Vagina (tissue), 2 donors: ENCODE measurements around the gene ADARB1. TPM values are rescaled to one million over a fixed set of nuclear protein-coding genes. Genes with fewer than 3 reads are reported as not detected.

Experiments
- DNase-seq, 2 donors: peaks; one replicate each; pipeline ENCODE4 v3.0.0-alpha.2; 2017; ENCODE audit errors: extremely low spot score in 2 of 2
- H3K27ac ChIP-seq: fragments of 200-600 bp; sonication (generic); one replicate; pipeline ENCODE4 v1.5.1; 2019
- H3K27me3 ChIP-seq: fragments of 200-600 bp; sonication (generic); one replicate; pipeline ENCODE4 v1.5.1; 2019
- H3K36me3 ChIP-seq, 2 donors: fragments of 200-600 bp; sonication (generic); one replicate each; pipeline ENCODE4 v1.5.1; 2017 to 2019
- H3K4me1 ChIP-seq: fragments of 200-600 bp; sonication (generic); one replicate; pipeline ENCODE4 v1.5.1; 2019
- H3K4me3 ChIP-seq, 2 donors: fragments of 200-600 bp; sonication (generic); 1 replicate in 1 of 2; 2 replicates in 1 of 2; pipeline ENCODE4 v1.5.1; 2016 to 2019
- H3K9me3 ChIP-seq: fragments of 200-600 bp; sonication (generic); one replicate; pipeline ENCODE4 v1.5.1; 2019
- POLR2A ChIP-seq, 2 donors: fragments of 450-650 bp; IDR thresholded peaks; one replicate each; pipeline ENCODE4 v1.6.1; 2017; ENCODE audit warnings: antibody characterized with exemption in 2 of 2, mild to moderate bottlenecking in 2 of 2, moderate library complexity in 2 of 2
- POLR2AphosphoS5 ChIP-seq, 2 donors: sonication (generic); formaldehyde crosslinking; IDR thresholded peaks; one replicate each; pipeline ENCODE4 v1.9.0; 2017; ENCODE audit warnings: antibody characterized with exemption in 2 of 2, mild to moderate bottlenecking in 2 of 2, low read depth in 1 of 2; ENCODE audit not compliant: insufficient read depth in 1 of 2
- intact Hi-C: fragments of 100-400 bp; cut with DNase I; formaldehyde crosslinking; loops from one replicate; pipeline ENCODE4 v1.15.1; 2023
- total RNA-seq: library from RNA; depleted of rRNA; stranded (reverse); fragments of >200 nt; gene quantifications from one replicate; pipeline ENCODE4 v1.2.3, GENCODE V29; 2016
- TF ChIP-seq, protein P1 (sequence below), 3 experiments: fragments of 450-650 bp in 2 of 3; fragments of 200-600 bp in 1 of 3; sonication (generic) in 1 of 3; IDR thresholded peaks; one replicate each; pipeline ENCODE4 v1.5.1; 2017 to 2019; ENCODE audit warnings: antibody characterized with exemption in 3 of 3, mild to moderate bottlenecking in 2 of 3, moderate library complexity in 2 of 3

ADARB1 gene
- total RNA-seq, 1 donor from 2014 or later: 19.6 TPM

DNA sequence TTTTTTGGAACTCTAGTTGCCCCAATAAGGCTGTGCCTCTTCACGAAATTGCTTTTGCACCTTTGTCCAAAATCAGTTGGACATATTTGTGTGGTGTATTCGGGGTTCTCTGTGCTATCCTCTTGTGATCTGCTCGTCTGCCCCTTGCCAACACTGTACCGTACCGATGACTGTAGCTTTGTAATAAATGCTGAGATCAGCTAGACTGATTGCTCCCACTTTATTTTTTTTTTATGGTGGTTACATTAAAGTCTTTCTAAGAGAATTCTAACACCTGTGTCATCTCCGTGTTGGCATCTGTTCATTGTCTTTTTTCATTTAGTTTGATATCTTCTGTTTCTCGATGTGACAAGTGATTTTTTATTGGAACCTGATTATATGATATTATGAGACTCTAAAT is 94.1 kb downstream of the ADARB1 start:
- Histone ChIP-seq H3K27me3 (no peaks in the 10 kb centered on the region), H3K27ac (no peak overlapping the region), H3K36me3 (no peaks in the 10 kb centered on the region), H3K9me3 (no peaks in the 10 kb centered on the region), H3K4me3 (no peak overlapping the region), H3K4me1 (peaks cover 28% of the 10 kb centered on the region)
- no peak for DNase-seq
- no peak for TF ChIP-seq POLR2AphosphoS5 (IDR thresholded peaks at IDR 0.05; ENCODE audit: insufficient read depth in 1 of 2, low read depth in 1 of 2)
- TF ChIP-seq, protein P1, sequence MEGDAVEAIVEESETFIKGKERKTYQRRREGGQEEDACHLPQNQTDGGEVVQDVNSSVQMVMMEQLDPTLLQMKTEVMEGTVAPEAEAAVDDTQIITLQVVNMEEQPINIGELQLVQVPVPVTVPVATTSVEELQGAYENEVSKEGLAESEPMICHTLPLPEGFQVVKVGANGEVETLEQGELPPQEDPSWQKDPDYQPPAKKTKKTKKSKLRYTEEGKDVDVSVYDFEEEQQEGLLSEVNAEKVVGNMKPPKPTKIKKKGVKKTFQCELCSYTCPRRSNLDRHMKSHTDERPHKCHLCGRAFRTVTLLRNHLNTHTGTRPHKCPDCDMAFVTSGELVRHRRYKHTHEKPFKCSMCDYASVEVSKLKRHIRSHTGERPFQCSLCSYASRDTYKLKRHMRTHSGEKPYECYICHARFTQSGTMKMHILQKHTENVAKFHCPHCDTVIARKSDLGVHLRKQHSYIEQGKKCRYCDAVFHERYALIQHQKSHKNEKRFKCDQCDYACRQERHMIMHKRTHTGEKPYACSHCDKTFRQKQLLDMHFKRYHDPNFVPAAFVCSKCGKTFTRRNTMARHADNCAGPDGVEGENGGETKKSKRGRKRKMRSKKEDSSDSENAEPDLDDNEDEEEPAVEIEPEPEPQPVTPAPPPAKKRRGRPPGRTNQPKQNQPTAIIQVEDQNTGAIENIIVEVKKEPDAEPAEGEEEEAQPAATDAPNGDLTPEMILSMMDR (IDR thresholded peaks at IDR 0.05): no peak
- no peak for TF ChIP-seq POLR2A (IDR thresholded peaks at IDR 0.05)
- intact Hi-C loops: no loop called here

DNA sequence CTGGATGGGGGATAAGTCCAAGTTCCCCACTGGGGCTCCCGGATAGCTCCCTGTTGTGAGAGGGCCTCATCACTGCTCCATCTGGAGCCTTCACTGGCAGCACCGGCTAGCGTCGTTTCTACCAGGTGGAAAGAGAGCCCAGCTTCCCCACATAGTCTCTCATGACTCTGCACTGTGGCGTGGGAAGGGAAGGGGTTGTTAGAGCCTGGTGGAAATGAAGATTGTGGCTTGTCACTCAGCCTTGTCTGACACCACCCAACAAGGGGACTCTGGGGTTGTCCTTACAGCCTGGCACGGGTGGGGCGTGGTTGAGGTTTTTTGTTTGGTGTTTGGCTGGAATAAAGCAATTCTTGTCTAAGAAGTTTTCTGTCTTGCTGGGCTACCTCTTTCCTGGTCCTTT is 94.6 kb downstream of the ADARB1 start:
- H3K36me3 ChIP-seq: no peaks in the 10 kb centered on the region
- DNase-seq: peak in 1 of 2 donors; percentile 42
- peaks cover 28% of the 10 kb centered on the region for H3K4me1 ChIP-seq
- H3K27me3 ChIP-seq: no peaks in the 10 kb centered on the region
- H3K27ac ChIP-seq: no peak overlapping the region
- TF ChIP-seq, protein P1 (IDR thresholded peaks at IDR 0.05): no peak
- TF ChIP-seq POLR2A (IDR thresholded peaks at IDR 0.05): no peak
- no peak for TF ChIP-seq POLR2AphosphoS5 (IDR thresholded peaks at IDR 0.05; ENCODE audit: insufficient read depth in 1 of 2, low read depth in 1 of 2)
- H3K4me3 ChIP-seq: no peak overlapping the region
- no peaks in the 10 kb centered on the region for H3K9me3 ChIP-seq
- intact Hi-C loops: no loop called here

DNA sequence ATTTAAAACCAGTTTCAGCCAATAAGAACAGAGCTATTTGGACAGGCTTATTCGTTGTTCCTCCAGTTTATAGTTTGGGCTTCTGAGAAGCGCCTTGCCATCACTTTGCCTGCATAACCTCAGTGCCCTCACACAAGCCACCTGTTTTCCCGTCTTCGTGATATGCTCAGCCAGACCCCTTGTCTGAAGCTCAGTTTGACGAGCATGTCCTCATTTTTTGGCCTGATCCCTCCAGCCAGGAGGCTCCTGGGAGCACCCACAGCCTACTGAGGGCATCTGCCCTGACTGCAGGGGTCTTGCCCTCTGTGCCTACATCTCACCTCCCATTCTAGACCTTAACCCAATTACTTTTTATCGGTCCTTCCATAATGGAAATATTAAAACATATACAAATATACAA is 95.3 kb downstream of the ADARB1 start:
- Histone ChIP-seq H3K27ac (no peak overlapping the region), H3K9me3 (no peaks in the 10 kb centered on the region), H3K27me3 (no peaks in the 10 kb centered on the region), H3K4me3 (no peak overlapping the region), H3K4me1 (peaks cover 28% of the 10 kb centered on the region), H3K36me3 (no peaks in the 10 kb centered on the region)
- no peak for TF ChIP-seq POLR2AphosphoS5 (IDR thresholded peaks at IDR 0.05; ENCODE audit: insufficient read depth in 1 of 2, low read depth in 1 of 2)
- TF ChIP-seq, protein P1 (IDR thresholded peaks at IDR 0.05): no peak
- intact Hi-C loops: no loop called here
- DNase-seq: peak in 1 of 2 donors; percentile 69

DNA sequence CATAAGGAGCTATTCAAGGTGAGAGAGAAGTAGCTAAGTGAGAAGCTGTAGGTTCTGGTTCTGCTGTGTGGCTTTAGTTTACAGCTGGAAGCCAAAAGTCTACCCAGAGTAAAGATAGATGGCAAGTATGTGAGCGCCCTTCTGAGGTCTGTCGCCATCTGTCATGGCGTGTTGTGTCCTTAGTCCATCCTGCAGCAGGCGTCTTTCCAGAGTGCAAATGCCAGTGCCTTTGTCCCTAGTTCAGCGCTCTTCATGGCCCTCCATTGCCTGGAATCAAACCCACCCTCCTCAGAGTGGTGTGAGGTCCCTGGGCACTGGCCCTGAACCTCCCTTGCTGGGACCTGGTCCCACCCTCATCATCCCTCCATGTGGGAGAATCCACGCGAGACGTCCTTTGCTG is 96.6 kb downstream of the ADARB1 start:
- no peaks in the 10 kb centered on the region for H3K36me3 ChIP-seq
- TF ChIP-seq POLR2A (IDR thresholded peaks at IDR 0.05): no peak
- TF ChIP-seq POLR2AphosphoS5 (IDR thresholded peaks at IDR 0.05; ENCODE audit: insufficient read depth in 1 of 2, low read depth in 1 of 2): no peak
- TF ChIP-seq, protein P1 (IDR thresholded peaks at IDR 0.05): no peak
- no peaks in the 10 kb centered on the region for H3K27me3 ChIP-seq
- no peak overlapping the region for H3K27ac ChIP-seq
- peaks cover 28% of the 10 kb centered on the region for H3K4me1 ChIP-seq
- no peaks in the 10 kb centered on the region for H3K9me3 ChIP-seq
- no peak overlapping the region for H3K4me3 ChIP-seq
- DNase-seq: peak in 1 of 2 donors; percentile 44
- intact Hi-C loops: no loop called here

DNA sequence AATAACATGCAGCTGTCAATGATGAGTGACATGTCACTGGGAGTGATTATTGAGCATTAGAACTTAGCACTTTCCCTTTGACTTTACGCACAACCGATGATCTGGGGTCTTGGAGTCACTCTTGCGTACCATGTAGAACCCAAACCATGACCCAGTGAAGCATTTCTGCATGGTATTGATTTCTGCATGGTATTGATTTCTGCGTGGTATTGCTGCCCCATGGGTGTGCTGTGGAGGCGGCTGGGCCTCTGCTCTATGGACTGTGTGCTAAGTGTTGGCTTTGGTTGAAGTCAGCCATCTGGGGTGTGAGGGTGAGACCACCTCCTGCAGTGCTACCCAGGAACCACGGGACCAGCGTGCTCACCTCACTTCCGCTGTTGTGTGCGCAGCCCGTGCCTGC is 98.0 kb downstream of the ADARB1 start:
- H3K4me1 ChIP-seq: peaks cover 18% of the 10 kb centered on the region
- TF ChIP-seq, protein P1 (IDR thresholded peaks at IDR 0.05): no peak
- no peak for TF ChIP-seq POLR2AphosphoS5 (IDR thresholded peaks at IDR 0.05; ENCODE audit: insufficient read depth in 1 of 2, low read depth in 1 of 2)
- TF ChIP-seq POLR2A (IDR thresholded peaks at IDR 0.05): no peak
- peak in 1 of 2 donors; percentile 27 for DNase-seq
- no peaks in the 10 kb centered on the region for H3K27me3 ChIP-seq
- H3K9me3 ChIP-seq: no peaks in the 10 kb centered on the region
- H3K4me3 ChIP-seq: no peak overlapping the region
- intact Hi-C loops: no loop called here
- peaks cover 0 to 6% of the 10 kb centered on the region in 2 donors for H3K36me3 ChIP-seq
- no peak overlapping the region for H3K27ac ChIP-seq
